HG02885 (cell line): ENCODE measurements around the gene PM20D2.
"Not testable (repeated sequence)": the region's sequence is repeated elsewhere in the genome, so short reads cannot be mapped to it uniquely, and the experiment has no call there.

ENCODE experiments used
- ATAC-seq: cut with Tn5 transposase; IDR thresholded peaks from one replicate; pipeline ENCODE4 v1.9.1; 2021; ENCODE audit warnings: mild to moderate bottlenecking; ENCODE audit not compliant: unreplicated experiment, poor library complexity

Gene PM20D2, protein sequence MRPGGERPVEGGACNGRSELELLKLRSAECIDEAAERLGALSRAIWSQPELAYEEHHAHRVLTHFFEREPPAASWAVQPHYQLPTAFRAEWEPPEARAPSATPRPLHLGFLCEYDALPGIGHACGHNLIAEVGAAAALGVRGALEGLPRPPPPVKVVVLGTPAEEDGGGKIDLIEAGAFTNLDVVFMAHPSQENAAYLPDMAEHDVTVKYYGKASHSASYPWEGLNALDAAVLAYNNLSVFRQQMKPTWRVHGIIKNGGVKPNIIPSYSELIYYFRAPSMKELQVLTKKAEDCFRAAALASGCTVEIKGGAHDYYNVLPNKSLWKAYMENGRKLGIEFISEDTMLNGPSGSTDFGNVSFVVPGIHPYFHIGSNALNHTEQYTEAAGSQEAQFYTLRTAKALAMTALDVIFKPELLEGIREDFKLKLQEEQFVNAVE

DNA sequence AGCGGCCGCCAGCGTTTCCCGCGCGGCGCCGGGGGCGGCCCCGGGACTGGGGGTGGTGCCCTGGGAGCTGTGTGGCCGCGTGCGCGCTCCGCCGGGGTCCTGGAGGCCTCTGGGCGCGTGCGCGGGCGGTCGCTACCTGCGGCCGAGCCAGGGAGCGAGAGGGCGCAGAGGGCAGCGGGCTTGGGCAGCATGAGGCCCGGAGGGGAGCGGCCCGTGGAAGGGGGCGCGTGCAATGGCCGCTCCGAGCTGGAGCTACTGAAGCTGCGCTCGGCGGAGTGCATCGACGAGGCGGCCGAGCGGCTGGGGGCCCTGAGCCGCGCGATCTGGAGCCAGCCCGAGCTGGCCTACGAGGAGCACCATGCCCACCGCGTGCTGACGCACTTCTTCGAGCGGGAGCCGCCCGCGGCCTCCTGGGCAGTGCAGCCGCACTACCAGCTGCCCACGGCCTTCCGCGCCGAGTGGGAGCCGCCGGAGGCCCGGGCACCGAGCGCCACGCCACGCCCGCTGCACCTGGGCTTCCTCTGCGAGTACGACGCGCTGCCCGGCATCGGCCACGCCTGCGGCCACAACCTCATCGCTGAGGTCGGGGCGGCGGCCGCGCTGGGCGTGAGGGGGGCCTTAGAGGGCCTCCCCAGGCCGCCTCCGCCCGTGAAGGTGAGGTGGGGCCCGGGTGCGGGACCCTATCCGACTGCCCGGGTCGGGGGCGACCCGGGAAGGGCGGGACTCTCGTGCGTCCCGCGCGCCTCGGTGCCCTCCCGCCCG is at the start of gene PM20D2:
Gene PM20D2, plus strand, starts transcription at position 100 of the 762 bp plus-strand sequence. Its CDS starts 90 bp downstream, at position 190.
- peak; percentile 72 for ATAC-seq

DNA sequence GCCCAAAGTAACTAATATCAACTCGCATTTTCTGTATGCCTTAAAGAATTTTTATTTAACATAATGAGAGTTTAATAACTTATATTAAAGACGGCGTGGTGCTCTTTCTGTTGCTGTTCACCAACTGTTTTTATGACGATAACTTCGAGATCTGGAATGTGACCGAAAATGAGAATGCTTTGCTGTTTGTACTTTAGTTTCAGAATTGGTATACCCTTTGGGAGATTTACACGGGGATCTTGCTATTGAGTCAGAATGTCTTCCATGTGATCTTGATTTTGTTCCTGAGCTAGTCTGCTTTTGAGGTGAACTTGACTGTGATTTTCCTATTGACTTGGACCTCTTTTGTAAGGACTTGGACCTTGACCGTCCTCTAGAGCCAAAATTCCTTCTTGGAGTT is 47.4 kb upstream of the PM20D2 start:
- peak; percentile 78 for ATAC-seq

DNA sequence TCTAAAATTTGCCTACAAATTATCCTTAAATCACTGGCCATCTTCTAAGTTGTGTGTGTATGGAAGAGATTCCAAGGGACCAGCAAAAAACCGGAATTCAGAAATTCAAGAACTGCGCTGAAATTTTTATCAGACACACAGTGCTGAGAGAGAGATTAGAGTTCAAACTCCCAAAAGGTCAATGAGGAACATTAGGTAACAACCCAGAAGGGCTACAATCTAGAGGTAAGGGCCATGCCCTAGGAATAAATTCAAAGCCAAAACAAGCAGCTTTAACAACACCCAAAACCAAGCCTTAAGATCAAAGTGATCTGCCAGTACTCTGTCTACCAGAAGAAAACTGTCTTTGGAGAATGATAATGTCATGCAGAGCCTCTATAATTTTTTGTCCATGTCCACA is 45.7 kb upstream of the PM20D2 start:
- ATAC-seq = no peak

DNA sequence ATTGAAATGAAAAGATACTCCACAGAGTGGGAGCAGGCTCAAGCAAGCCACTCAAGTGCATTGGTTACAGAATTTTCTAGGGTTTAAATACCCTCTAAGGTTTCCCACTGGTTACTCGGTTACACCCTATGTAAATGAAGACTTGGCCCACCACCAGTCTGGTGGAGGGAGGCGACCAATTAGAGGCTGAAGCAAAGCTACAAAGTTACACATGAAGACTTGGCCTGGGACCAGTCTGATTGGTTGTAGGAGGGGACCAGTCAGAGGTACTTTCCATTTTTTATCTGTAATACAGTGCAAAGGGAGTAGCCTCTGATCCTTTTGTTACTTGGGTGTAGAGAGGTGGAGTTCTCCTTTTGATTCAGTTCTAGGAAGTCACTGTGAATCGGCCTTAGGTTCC is 35.6 kb upstream of the PM20D2 start:
- no peak for ATAC-seq

DNA sequence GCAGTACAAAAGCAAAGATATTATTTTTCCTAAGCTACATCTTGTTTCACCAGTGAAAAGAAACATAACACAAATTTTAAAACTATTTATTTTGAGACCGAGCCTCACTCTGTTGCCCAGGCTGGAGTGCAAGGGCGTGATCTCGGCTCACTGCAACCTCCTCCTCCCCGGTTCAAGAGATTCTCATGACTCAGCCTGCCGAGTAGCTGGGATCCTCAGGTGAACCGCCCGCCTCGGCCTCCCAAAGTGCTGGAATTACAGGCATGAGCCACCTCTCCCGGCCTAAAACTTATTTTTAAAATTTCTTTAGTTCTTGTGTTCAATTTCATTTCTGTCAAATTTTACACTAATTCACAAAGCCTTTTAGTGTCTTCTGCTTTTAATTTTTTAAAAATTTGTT is 33.9 kb upstream of the PM20D2 start:
- ATAC-seq = no peak

DNA sequence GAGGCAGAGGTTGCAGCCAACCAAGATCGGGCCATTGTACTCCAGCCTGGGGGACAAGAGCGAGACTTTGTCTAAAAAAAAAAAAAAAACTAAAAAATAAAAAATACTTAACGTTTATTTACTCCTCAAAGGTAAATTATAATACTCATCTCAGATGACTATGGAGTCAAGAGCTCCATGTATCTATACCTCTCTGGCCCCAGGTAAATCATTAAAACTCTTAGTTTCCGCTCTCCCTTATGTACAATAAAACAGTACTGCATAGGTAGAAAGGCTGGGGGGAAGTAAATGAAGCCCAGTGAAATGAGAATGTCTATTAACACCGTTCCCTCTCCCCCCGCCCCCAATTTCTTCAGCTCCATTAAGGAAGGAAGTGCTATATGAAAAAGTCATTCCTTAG is 29.2 kb upstream of the PM20D2 start:
- no peak for ATAC-seq

DNA sequence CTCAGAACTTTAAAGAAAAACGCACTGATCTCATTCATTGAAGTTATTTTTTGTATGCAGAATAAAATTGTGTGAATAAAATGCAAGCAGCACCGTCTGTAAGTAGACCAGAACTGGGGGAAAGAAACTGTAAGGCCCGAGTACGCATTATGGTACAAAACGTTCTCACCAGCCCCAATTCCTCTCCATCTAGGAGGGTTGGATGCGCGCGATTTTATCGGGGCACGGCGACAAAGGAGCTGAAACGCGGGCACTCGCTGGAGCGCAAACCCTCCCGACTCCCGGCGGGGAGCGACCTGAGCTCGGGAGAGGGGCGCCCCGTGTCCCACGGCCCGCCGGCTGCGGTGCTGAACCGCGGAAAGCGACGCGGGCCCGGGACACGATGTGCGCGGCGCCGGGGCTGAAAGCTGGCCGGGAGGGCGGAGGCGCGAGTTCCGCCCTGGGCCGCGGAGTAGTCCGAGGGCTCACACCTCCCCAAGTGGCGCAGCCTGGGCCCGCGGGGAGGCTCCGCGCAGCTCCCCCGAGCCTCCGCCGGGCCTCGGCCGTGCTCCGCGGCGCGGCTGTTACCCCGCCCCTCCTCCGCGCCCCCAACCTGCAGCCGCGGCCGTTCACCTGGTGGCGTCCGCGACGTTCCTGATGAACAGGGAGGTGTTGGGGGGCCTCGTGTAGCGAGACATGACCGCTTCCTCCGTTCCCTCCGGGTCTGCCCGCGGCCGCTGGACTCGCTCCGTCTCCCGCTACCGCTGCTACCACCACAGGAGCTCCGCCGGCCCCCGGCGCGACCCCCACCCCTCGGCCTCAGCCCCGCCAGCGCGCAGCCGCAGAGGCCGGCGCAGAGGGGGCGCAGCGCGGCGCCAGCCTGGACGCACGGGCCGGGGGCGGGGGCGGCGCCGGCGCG is 28.4 kb upstream of the PM20D2 start, which contains the start of gene SRSF12:
Gene SRSF12, minus strand, starts transcription at position 861 of the 898 bp plus-strand sequence. Its CDS starts 184 bp downstream, at position 677.
- peak; percentile 88 for ATAC-seq

DNA sequence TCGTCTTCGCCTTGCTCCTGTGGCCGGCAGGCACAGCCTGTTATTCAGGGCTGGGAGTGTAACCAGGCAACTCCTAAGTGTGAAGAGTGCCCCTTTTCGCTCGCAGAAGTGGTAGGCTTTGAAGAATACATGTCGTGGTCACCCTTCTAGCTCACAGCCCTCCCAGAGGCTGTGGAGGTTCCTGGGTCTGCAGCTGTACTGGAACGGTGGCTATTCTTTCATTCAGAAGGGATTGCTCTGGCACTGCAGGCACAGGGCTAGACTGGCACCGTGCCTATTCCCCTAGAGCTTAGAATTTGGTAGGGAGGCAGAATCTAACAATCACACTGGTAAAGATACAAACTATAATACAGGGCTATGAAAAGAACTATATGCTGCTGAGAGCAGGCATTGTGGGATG is 26.9 kb upstream of the PM20D2 start:
- ATAC-seq = no peak

DNA sequence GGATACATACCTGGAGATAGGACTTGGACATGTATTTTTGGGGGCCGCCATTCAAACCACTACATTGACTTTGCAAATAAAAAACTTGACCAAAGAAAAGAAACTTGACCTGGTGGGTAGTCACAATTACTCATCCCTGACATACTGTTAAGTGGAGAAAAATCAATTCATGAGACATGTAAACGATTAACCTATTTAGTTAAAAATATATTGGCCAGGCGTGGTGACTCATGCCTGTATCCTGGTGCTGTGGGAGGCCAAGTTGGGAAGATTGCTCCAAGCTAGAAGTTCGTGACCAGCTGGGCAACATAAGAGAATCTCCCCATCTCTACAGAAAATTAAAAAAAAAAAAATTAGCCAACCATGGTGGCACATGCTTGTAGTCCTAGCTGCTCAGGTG is 25.5 kb upstream of the PM20D2 start:
- ATAC-seq = no peak

DNA sequence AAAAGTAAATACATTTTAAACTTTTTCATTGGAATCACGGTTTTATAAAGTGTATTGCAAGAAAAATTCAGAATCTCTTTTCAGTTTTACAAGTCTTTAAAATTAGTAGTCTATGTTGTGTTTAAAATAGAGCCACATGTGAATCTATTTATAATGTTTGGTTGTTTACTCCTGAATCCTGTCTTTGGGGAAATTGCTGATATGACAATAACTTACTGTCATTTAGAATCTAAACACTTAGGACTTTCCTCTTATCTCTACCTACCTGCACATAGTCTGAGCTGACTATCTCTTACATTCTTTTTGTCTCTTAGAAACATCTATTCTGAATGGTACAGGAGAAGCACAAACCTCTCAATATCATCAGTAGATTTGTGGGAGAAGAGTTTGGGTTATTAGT is 23.9 kb upstream of the PM20D2 start:
- ATAC-seq = no peak

DNA sequence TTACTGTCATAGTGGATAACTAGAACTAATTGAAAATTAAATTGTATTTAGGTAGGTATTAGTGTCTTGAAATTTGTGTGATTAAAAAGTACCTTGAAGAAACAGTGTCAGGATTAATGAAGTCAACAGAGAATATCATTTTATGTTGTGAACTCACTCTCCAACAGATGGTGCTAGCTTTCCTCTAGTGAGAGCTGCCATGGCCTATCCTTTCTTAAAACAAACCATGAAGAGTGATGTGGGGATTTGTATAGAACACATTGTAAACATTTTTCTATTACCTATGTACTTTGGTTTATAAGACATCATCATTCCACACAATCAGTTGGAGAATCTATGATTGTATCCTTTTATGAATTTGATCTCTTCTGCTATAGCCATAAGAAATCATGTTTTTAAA is 23.2 kb upstream of the PM20D2 start:
- peak; percentile 65 for ATAC-seq

DNA sequence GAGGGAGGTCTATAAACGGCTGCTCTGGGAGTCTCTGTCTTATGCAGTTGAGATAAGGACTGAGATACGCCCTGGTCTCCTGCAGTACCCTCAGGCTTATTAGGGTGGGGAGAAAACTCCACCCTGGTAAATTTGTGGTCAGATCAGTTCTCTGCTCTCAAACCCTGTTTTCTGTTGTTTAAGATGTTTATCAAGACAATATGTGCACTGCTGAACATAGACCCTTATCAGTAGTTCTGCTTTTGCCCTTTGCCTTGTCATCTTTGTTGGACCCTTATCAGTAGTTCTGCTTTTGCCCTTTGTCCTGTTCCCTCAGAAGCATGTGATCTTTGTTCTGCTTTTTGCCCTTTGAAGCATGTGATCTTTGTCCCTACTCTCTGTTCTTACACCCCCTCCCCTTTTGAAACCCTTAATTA is 17.6 kb upstream of the PM20D2 start:
- not testable (repeated sequence) for ATAC-seq

DNA sequence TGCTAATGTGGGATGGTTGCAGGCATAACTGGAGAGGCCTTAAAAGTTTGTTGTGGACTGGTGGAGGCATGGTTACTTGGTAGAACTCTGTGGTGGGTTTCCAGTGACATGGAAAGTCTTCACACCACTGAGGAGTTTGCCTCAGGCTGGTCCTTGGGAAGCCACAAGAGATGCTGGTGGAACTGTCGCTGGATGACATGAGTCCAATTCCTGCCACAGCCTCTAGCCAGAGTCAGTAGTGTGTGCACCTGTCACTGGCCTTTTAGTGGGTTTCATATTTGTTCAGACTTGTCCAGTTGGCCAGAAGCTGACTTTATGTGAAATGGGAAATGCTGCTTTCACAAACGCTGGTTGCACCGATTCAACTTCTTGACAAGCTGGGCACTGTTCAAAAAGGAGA is 14.3 kb upstream of the PM20D2 start:
- ATAC-seq = no peak

DNA sequence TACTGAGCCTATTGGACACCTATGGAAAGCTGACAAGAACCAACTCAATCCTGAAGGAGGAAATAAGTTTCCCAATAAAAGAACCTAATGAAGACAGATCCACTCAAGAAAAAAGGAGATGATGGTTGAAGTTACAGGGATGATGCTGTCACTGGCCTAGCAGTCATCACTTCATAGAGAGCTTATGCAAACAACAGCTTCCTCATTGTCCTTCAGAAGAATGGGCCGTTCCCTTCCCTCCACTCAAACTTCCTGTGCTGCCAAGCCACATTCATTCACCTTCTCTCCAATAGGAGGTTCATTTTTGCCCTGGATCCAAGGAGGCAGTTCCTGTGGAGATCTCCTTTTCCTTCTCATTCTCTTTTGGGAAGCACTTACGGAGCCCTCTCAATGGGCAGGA is 13.8 kb upstream of the PM20D2 start:
- ATAC-seq = no peak

DNA sequence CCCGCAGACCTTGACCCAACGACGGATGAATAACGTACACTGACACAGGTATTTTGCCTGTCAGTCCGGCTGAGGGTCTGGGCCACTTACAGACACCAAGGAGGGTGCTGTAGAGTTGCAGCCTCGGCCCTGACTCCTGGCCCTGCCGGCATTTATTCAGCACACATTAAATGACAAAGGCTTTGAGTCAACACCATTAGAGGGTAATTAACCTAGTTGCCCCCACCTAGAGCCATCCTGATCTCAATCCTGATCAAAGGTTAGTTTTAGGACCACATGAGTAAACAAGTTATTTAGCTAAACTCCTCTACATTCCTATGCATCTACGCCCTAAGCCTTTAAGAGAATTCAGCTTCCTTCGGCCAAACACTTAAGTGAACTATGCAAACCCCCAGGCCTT is 11.9 kb upstream of the PM20D2 start:
- no peak for ATAC-seq

DNA sequence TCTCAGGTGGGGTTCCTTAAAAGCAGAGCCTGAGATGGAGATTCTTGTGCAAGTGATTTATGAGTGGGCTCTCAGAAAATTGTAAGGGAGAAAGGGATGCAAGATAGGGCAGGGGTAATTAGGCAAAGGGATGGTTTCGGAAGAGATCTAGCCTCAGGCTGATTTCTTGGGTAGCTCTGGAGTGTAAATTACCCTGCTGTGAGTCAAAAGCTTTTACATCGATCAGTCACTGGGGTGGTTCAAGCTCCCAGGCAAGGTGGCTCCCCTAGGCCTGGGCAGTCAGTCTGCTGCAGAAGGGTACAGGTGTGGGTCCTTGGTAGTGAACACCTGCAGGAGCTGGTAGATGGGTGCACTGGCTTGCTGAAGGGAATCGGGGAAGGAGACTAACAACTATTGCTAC is 11.1 kb upstream of the PM20D2 start:
- no peak for ATAC-seq

DNA sequence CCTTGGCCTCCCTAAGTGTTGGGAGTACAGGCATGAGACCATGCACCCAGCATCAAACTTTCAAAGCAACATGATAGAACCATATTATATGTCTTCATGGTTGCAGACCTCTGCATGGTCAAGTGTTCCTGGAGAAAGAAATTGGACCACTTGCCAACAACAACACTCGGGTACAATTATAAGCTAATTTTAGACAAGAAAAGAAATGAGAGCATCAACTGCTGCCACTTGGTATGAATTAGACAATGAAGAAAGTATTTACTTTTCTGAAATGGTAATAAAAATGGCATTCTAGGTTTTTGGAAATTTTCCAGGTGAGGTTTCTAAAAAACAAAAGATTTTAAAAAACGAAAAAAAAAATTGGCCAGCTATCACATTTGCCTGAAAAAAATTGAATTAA is 7.7 kb upstream of the PM20D2 start:
- ATAC-seq = no peak

DNA sequence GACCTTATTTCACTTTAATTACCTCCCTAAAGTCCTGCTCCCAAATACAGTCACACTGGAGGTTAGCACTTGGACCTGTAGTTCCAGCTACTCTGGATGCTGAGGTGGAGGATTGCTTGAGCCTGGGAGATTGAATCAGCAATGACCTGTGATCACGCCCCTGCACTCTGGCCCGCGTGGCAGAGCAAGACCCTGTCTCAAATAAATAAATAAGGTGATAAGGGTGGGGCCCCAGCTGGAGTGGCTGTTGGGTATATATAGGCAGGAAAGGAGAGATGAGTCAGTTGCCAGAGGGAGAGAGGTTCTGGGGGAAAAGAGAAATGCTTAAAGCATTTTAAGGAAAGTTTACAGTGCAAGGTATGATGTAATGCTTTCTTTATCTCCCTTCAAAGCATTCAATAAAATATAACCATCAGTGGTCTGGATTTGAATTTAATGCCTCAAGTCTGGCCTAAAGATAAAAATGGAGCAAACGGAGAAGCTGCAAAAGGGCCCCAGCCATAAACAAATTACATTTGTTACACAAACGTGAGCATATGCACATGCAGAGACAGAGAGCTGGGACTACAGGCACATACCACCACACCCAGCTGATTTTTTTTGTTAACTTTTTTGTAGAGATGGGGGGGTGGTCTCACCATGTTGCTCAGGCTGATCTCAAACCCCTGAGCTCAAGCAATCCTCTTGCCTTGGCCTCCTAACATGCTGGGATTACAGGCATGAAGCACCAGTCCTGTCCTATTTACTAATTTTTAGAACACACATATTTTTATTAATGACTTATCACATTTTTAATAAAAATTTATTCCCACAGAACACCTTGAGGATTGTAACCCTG is 6.1 kb upstream of the PM20D2 start:
- ATAC-seq = no peak

DNA sequence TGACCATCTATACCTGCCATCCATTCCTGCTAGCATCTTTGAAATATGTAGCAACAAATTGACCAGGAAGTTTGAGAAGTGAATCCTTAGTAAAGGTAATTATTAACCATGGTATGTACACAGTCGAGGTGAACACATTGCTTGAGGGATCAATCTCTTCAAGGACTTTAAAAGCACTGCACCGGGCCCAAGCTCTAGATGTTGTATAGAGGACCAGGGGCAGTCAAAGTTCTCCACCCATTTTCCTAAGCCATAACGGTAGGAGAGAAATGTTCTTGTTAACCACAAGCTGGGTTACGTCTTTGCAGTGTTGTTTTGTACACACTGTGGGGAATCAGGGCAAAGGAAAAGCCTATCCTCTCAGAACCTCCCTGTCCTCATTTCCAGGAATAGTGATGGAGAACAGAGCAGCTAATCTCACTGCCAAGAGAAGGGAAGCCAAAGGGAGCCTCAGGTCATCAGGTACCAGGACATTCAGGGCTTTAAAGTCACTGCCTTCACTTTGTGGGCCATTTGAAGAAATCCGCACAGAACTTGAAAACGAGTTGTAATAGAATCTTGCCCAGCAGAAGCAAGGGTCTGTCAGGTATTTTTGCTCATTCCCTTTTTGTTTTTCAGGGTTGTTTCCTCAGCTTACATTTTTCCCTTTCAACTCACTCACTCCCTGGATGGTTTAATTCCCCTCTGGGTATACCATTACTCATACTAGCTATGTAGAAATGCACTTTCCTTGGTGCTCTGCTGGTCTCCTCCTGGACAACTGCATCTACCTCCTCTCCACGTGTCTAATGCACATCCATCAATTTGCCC is 5.3 kb upstream of the PM20D2 start:
- no peak for ATAC-seq
